Natural killer cell treated with Interleukin-12 subunit alpha and Interleukin-12 subunit beta and Interleukin-15 and Interleukin-18, amount 100 ng/mL, for 72 hours (primary cell): Measurements from ENCODE around the gene SMURF2. TPM values are rescaled to one million over a fixed set of nuclear protein-coding genes. Genes with fewer than 3 reads are reported as not detected.
A peak's percentile ranks its signal among the peaks of the same experiment; 100 is the strongest.
"Not testable (repeated sequence)": the region's sequence is repeated elsewhere in the genome, so short reads cannot be mapped to it uniquely, and the experiment has no call there.

Experiments
- ATAC-seq, 2 donors: fragments of 150-1000 bp; cut with Tn5 transposase in 1 of 2; sonication (Bioruptor Pico), chemical (Tn5 transposase) in 1 of 2; 2 replicates each; pipeline ENCODE4 v1.10.0; 2021
- DNase-seq: peaks from one replicate; pipeline ENCODE4 v3.0.0; 2022; ENCODE audit warnings: low spot score
- H3K27ac Mint-ChIP-seq, 2 donors: 1 replicate in 1 of 2; 2 replicates in 1 of 2; pipeline ENCODE4 v1.8.0; 2022; ENCODE audit warnings: mixed read lengths in 2 of 2, mild to moderate bottlenecking in 1 of 2, moderate library complexity in 1 of 2
- H3K27me3 Mint-ChIP-seq, 2 donors: 1 replicate in 1 of 2; 2 replicates in 1 of 2; pipeline ENCODE4 v1.8.0; 2022; ENCODE audit warnings: mixed read lengths in 2 of 2
- H3K36me3 Mint-ChIP-seq: one replicate; pipeline ENCODE4 v1.8.0; 2022; ENCODE audit warnings: mixed read lengths
- H3K4me1 Mint-ChIP-seq, 2 donors: 1 replicate in 1 of 2; 2 replicates in 1 of 2; pipeline ENCODE4 v1.8.0; 2022; ENCODE audit warnings: low read depth in 2 of 2, mixed read lengths in 2 of 2, mild to moderate bottlenecking in 1 of 2
- H3K4me3 Mint-ChIP-seq: one replicate; pipeline ENCODE4 v1.8.0; 2022; ENCODE audit warnings: mixed read lengths
- H3K9me3 Mint-ChIP-seq: 2 replicates; pipeline ENCODE4 v1.8.0; 2022; ENCODE audit warnings: mixed read lengths
- total RNA-seq, 2 donors: library from RNA; stranded (reverse); gene quantifications; one replicate each; pipeline ENCODE4 v1.2.3, GENCODE V29; 2022

Gene SMURF2
- total RNA-seq, 2 donors from 2014 or later, result 18.0 to 26.1 TPM

- Mint-ChIP-seq H3K36me3 (no peaks in the 10 kb centered on the region), H3K27ac (peak overlapping the region; percentile 69 to 77), H3K9me3 (no peaks in the 10 kb centered on the region), H3K4me1 (peaks cover 13 to 21% of the 10 kb centered on the region in 2 donors), H3K27me3 (no peaks in the 10 kb centered on the region), H3K4me3 (peak overlapping the region; percentile 72)
- no peak for DNase-seq
- peak; percentile 62 to 78 for ATAC-seq
Measured at GRCh38 chr17:64608571-64608981, 53.5 kb downstream of the SMURF2 start.

GRCh38 chr17:64607862-64608565 is 54.1 kb downstream of the SMURF2 start:
- H3K27me3 Mint-ChIP-seq, result no peaks in the 10 kb centered on the region
- peak overlapping the region; percentile 69 to 77 for H3K27ac Mint-ChIP-seq
- no peaks in the 10 kb centered on the region for H3K36me3 Mint-ChIP-seq
- peak overlapping the region; percentile 72 for H3K4me3 Mint-ChIP-seq
- DNase-seq, result no peak
- peaks cover 10 to 21% of the 10 kb centered on the region in 2 donors for H3K4me1 Mint-ChIP-seq
- no peak for ATAC-seq
- H3K9me3 Mint-ChIP-seq, result no peaks in the 10 kb centered on the region

- H3K27me3 Mint-ChIP-seq, ATAC-seq, H3K9me3 Mint-ChIP-seq, H3K4me3 Mint-ChIP-seq, DNase-seq, H3K36me3 Mint-ChIP-seq, H3K27ac Mint-ChIP-seq: not testable (repeated sequence)
- H3K4me1 Mint-ChIP-seq, result peaks cover 17 to 27% of the 10 kb centered on the region in 2 donors
Measured at GRCh38 chr17:64604532-64604931, 57.6 kb downstream of the SMURF2 start.

- DNase-seq (no peak), ATAC-seq (no peak)
- peaks cover 19 to 27% of the 10 kb centered on the region in 2 donors for H3K4me1 Mint-ChIP-seq
- H3K27ac Mint-ChIP-seq, result no peak overlapping the region
- no peaks in the 10 kb centered on the region for H3K27me3 Mint-ChIP-seq
- H3K4me3 Mint-ChIP-seq, result no peak overlapping the region
- H3K36me3 Mint-ChIP-seq, result no peaks in the 10 kb centered on the region
- no peaks in the 10 kb centered on the region for H3K9me3 Mint-ChIP-seq
Measured at GRCh38 chr17:64603987-64604386, 58.1 kb downstream of the SMURF2 start.

- ATAC-seq (peak in 1 of 2 donors; percentile 4), DNase-seq (no peak)
- Mint-ChIP-seq H3K4me3 (peak overlapping the region; percentile 67), H3K4me1 (peaks cover 17 to 24% of the 10 kb centered on the region in 2 donors), H3K36me3 (peaks cover 10% of the 10 kb centered on the region), H3K9me3 (no peaks in the 10 kb centered on the region), H3K27ac (peak overlapping the region; percentile 75 to 92), H3K27me3 (no peaks in the 10 kb centered on the region)
Measured at GRCh38 chr17:64599827-64600226, 62.3 kb downstream of the SMURF2 start.

GRCh38 chr17:64599187-64599676 is 62.9 kb downstream of the SMURF2 start:
- peaks cover 10% of the 10 kb centered on the region for H3K36me3 Mint-ChIP-seq
- no peaks in the 10 kb centered on the region for H3K27me3 Mint-ChIP-seq
- H3K4me3 Mint-ChIP-seq, result peak overlapping the region; percentile 67
- ATAC-seq (peak; percentile 98 to 99), DNase-seq (peak; percentile 81)
- peak overlapping the region; percentile 75 to 92 for H3K27ac Mint-ChIP-seq
- peaks cover 17 to 24% of the 10 kb centered on the region in 2 donors for H3K4me1 Mint-ChIP-seq
- no peaks in the 10 kb centered on the region for H3K9me3 Mint-ChIP-seq

GRCh38 chr17:64598672-64599071 is 63.4 kb downstream of the SMURF2 start:
- Mint-ChIP-seq H3K27me3 (no peaks in the 10 kb centered on the region), H3K4me1 (peaks cover 17 to 24% of the 10 kb centered on the region in 2 donors), H3K4me3 (peak overlapping the region; percentile 67), H3K9me3 (no peaks in the 10 kb centered on the region), H3K27ac (peak overlapping the region; percentile 75 to 92), H3K36me3 (peaks cover 10% of the 10 kb centered on the region)
- DNase-seq, result no peak
- no peak for ATAC-seq

DNA sequence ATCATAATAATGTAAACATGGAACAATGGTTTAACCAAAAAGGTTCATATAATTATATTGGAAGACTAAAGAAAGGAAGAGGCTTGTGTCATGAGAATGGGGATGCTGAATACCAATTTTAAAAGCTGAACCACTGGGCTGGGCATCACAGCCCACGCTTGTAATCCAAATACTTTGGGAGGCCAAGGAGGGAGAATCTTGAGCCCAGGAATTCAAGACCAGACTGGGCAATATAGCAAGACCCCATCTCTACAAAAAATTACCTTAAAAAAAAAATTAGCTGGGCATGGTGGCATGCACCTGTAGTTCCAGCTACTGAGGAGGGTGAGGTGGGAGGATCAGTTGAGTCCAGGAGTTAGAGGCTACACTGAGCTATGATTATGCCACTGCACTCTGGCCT is 65.1 kb downstream of the SMURF2 start:
- ATAC-seq, result no peak
- Mint-ChIP-seq H3K27ac (peak overlapping the region; percentile 19 to 56), H3K36me3 (peaks cover 18% of the 10 kb centered on the region), H3K4me3 (no peak overlapping the region), H3K27me3 (no peaks in the 10 kb centered on the region), H3K9me3 (no peaks in the 10 kb centered on the region), H3K4me1 (peaks cover 17 to 26% of the 10 kb centered on the region in 2 donors)
- DNase-seq, result no peak

GRCh38 chr17:64596439-64596838 is 65.7 kb downstream of the SMURF2 start:
- Mint-ChIP-seq H3K27ac (peak overlapping the region; percentile 19 to 56), H3K4me3 (no peak overlapping the region), H3K4me1 (peaks cover 15 to 28% of the 10 kb centered on the region in 2 donors), H3K9me3 (no peaks in the 10 kb centered on the region), H3K27me3 (no peaks in the 10 kb centered on the region), H3K36me3 (peaks cover 19% of the 10 kb centered on the region)
- ATAC-seq (no peak), DNase-seq (no peak)

DNA sequence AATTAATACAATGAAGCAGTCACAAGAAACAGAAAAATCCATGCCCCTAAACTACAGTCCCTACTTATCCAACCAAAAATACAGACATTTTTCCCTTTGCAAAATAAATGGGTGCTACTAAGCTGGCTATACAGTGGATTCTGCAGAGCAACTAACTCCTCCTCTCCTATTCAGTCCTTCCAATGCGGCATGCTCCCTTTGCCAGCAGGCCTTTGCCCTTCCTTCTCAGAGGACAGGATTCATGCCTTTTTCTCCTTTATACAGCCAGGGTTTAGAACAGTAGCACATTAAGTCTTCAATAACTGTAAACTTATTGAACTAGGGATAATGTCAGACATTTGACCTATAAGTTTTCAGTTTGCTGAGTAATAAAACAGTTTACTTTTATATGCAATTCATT is 70.2 kb downstream of the SMURF2 start:
- no peak overlapping the region for H3K27ac Mint-ChIP-seq
- H3K4me3 Mint-ChIP-seq, result no peak overlapping the region
- peaks cover 19% of the 10 kb centered on the region for H3K36me3 Mint-ChIP-seq
- H3K9me3 Mint-ChIP-seq, result no peaks in the 10 kb centered on the region
- H3K27me3 Mint-ChIP-seq, result no peaks in the 10 kb centered on the region
- ATAC-seq (no peak), DNase-seq (no peak)
- H3K4me1 Mint-ChIP-seq, result peaks cover 0 to 9% of the 10 kb centered on the region in 2 donors

- peaks cover 11% of the 10 kb centered on the region for H3K36me3 Mint-ChIP-seq
- DNase-seq (no peak), ATAC-seq (no peak)
- no peak overlapping the region for H3K27ac Mint-ChIP-seq
- no peaks in the 10 kb centered on the region for H3K9me3 Mint-ChIP-seq
- H3K4me3 Mint-ChIP-seq, result no peak overlapping the region
- peaks cover 3 to 11% of the 10 kb centered on the region in 2 donors for H3K4me1 Mint-ChIP-seq
- H3K27me3 Mint-ChIP-seq, result no peaks in the 10 kb centered on the region
Measured at GRCh38 chr17:64585146-64585545, 77.0 kb downstream of the SMURF2 start.

DNA sequence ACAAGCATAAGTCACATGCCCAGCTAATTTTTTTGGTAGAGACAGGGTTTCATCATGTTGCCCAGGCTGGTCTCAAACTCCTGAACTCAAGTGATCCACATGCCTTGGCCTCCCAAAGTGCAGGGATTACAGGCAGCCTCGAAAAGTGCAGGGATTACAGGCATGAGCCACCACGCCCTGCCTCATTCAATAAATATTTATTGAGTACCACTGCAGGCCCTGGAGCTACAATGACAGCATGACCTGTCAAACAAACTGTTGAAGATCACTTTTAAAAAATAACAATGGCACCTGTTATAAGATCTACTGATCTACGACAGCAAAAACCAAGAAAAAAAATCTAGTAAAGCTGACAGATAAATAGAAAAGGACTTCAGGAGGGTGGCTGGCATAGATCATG is 79.1 kb downstream of the SMURF2 start:
- H3K4me1 Mint-ChIP-seq, result peaks cover 3 to 11% of the 10 kb centered on the region in 2 donors
- no peaks in the 10 kb centered on the region for H3K9me3 Mint-ChIP-seq
- ATAC-seq, result no peak
- DNase-seq, result no peak
- no peaks in the 10 kb centered on the region for H3K27me3 Mint-ChIP-seq
- no peak overlapping the region for H3K27ac Mint-ChIP-seq
- no peak overlapping the region for H3K4me3 Mint-ChIP-seq
- peaks cover 11% of the 10 kb centered on the region for H3K36me3 Mint-ChIP-seq

DNA sequence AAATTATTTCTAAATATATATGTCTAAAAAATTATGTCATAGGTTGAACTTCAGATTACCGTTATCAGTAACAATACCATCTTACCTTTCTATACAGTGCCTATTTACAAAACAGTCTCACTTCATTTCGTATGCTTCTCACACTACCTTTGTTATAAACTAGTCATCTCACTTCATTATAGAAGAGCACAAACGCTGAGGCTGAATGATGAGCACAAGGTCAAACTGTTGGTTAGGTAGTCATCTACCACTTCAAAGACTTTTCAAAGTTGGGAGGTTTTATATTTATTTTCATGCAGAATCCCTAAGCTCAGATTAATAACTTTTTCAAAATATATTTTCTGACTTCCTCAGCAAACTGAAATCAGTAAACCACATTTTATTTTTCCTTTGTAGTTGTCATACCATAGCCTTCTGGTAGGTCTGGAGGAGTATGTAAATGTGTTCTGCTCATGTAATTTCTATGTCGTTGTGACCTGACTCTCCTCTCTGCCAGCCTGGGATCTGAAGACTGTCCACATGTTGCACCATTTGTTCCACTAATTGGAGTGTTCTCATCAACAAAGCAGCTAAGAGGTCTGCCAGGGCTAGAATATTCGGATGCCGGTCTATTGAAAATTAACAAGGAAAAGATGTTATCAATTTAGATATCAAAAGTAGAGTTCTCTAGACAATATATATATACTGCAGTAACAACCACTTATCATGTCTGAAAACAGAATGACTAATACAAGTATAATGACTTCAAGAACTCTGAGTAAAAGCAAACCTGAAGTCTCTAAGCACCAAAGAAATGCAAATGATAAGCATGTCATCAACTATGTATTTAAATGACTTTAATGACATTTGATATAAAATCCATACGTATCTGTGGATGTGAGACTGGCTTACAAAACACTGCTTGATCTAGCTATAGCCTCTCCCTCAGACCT is 81.5 kb downstream of the SMURF2 start:
- H3K27me3 Mint-ChIP-seq, result no peaks in the 10 kb centered on the region
- peak in 1 of 2 donors; percentile 85 for ATAC-seq
- no peak for DNase-seq
- H3K4me3 Mint-ChIP-seq, result peak overlapping the region; percentile 50
- no peaks in the 10 kb centered on the region for H3K9me3 Mint-ChIP-seq
- H3K27ac Mint-ChIP-seq, result peak overlapping the region; percentile 29 to 81
- peaks cover 15% of the 10 kb centered on the region for H3K36me3 Mint-ChIP-seq
- H3K4me1 Mint-ChIP-seq, result peaks cover 6 to 11% of the 10 kb centered on the region in 2 donors

GRCh38 chr17:64579917-64580316 is 82.2 kb downstream of the SMURF2 start:
- ATAC-seq, result no peak
- Mint-ChIP-seq H3K4me3 (no peak overlapping the region), H3K9me3 (no peaks in the 10 kb centered on the region), H3K4me1 (peaks cover 6 to 11% of the 10 kb centered on the region in 2 donors), H3K27ac (peak overlapping the region in 1 of 2 donors; percentile 37), H3K27me3 (no peaks in the 10 kb centered on the region), H3K36me3 (peaks cover 15% of the 10 kb centered on the region)
- DNase-seq, result no peak
